Astrocyte (in vitro differentiated cells and primary cell): ENCODE measurements around the gene GDF7. TPM values are rescaled to one million over a fixed set of nuclear protein-coding genes. Genes with fewer than 3 reads are reported as not detected.
A peak's percentile ranks its signal among the peaks of the same experiment; 100 is the strongest.

Source experiments
- DNase-seq: peaks from one replicate; pipeline ENCODE4 v3.0.0-alpha.2; 2010; ENCODE audit warnings: low read depth
- FAIRE-seq: peaks from 2 replicates; lab custom pipeline; 2011; peaks lifted over from hg19 to GRCh38; lab: Jason Lieb, UNC
- H2AFZ ChIP-seq: 2 replicates; pipeline ENCODE4 v1.6.0; 2012; ENCODE audit warnings: low read depth, low read length, inconsistent platforms
- H3K27ac ChIP-seq: 2 replicates; pipeline ENCODE4 v1.5.1; 2011; ENCODE audit warnings: low read depth, low read length, inconsistent platforms
- H3K27me3 ChIP-seq: 2 replicates; pipeline ENCODE4 v1.6.0; 2011; ENCODE audit warnings: low read length, inconsistent platforms; ENCODE audit not compliant: insufficient read depth
- H3K36me3 ChIP-seq: 2 replicates; pipeline ENCODE4 v1.5.1; 2011; ENCODE audit warnings: low read length, inconsistent platforms; ENCODE audit not compliant: insufficient read depth
- H3K4me1 ChIP-seq: 2 replicates; pipeline ENCODE4 v1.5.1; 2011; ENCODE audit warnings: low read length, inconsistent platforms; ENCODE audit not compliant: insufficient read depth
- H3K4me2 ChIP-seq: 2 replicates; pipeline ENCODE4 v1.6.0; 2012; ENCODE audit warnings: low read length, inconsistent platforms
- H3K4me3 ChIP-seq: 2 replicates; pipeline ENCODE4 v1.5.1; 2011; ENCODE audit warnings: low read depth, mild to moderate bottlenecking, low read length, inconsistent platforms; ENCODE audit not compliant: insufficient read depth
- H3K79me2 ChIP-seq: 2 replicates; pipeline ENCODE4 v1.6.0; 2012; ENCODE audit warnings: mild to moderate bottlenecking, low read length, inconsistent platforms; ENCODE audit not compliant: insufficient read depth
- H3K9ac ChIP-seq: 2 replicates; pipeline ENCODE4 v1.6.0; 2012; ENCODE audit warnings: mild to moderate bottlenecking, low read length, inconsistent platforms
- H3K9me3 ChIP-seq: 2 replicates; pipeline ENCODE4 v1.5.1; 2012; ENCODE audit warnings: low read depth, mild to moderate bottlenecking, low read length, inconsistent platforms; ENCODE audit not compliant: insufficient read depth
- H4K20me1 ChIP-seq: 2 replicates; pipeline ENCODE4 v1.6.0; 2012; ENCODE audit warnings: low read length, inconsistent platforms; ENCODE audit not compliant: insufficient read depth
- H3K27ac Mint-ChIP-seq: one replicate; pipeline ENCODE4 v1.8.0; 2021; ENCODE audit warnings: mild to moderate bottlenecking, mixed read lengths; ENCODE audit not compliant: unreplicated experiment
- H3K27me3 Mint-ChIP-seq: one replicate; pipeline ENCODE4 v1.8.0; 2021; ENCODE audit warnings: low read depth, mixed read lengths; ENCODE audit not compliant: unreplicated experiment
- H3K36me3 Mint-ChIP-seq: one replicate; pipeline ENCODE4 v1.8.0; 2021; ENCODE audit warnings: low read depth, mixed read lengths; ENCODE audit not compliant: unreplicated experiment
- H3K4me1 Mint-ChIP-seq: one replicate; pipeline ENCODE4 v1.8.0; 2021; ENCODE audit warnings: low read depth, mixed read lengths; ENCODE audit not compliant: unreplicated experiment
- H3K4me3 Mint-ChIP-seq: one replicate; pipeline ENCODE4 v1.8.0; 2021; ENCODE audit warnings: mild to moderate bottlenecking, moderate library complexity, mixed read lengths; ENCODE audit not compliant: unreplicated experiment
- H3K9me3 Mint-ChIP-seq: one replicate; pipeline ENCODE4 v1.8.0; 2021; ENCODE audit warnings: mild to moderate bottlenecking, mixed read lengths; ENCODE audit not compliant: unreplicated experiment
- EZH2 ChIP-seq: IDR thresholded peaks from 2 replicates; pipeline ENCODE4 v1.6.1; 2012; ENCODE audit warnings: mild to moderate bottlenecking, low read length, inconsistent platforms; ENCODE audit not compliant: insufficient read depth
- total RNA-seq: library from RNA; stranded (reverse); gene quantifications from 2 replicates; pipeline ENCODE4 v1.2.1, GENCODE V29; 2021
- TF ChIP-seq, protein P1 (sequence below): IDR thresholded peaks from 2 replicates; pipeline ENCODE4 v1.5.1; 2011; ENCODE audit warnings: low read depth, mild to moderate bottlenecking, inconsistent platforms, low read length, moderate library complexity; ENCODE audit not compliant: insufficient read depth

The GDF7 gene
- total RNA-seq, 1 donor from 2014 or later, result 1.9 TPM

DNA sequence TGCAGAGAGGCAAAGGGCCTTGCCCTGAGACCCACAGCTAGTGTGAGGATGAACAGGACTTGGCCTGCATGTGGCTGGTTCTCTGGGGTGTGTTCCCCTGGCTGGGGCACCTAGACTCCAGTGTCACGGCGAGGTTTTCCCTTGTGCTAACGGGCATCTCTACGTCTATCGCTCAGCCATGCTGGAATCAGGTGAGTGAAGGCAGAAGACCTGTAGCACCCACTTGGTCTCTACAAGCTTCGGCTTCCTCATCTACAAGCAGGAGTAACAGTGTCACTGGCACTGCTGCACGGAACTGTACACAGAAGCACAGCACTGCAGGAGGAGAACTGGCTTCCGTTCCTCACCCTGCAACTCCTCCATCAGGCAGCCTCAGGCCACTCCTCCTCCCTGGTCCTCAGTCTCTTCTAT is 46.7 kb upstream of the GDF7 start:
- Histone ChIP-seq H4K20me1 (no peaks in the 10 kb centered on the region), H3K79me2 (no peaks in the 10 kb centered on the region), H3K9me3 (no peaks in the 10 kb centered on the region), H3K9ac (no peak overlapping the region), H3K27me3 (no peaks in the 10 kb centered on the region), H3K4me2 (no peak overlapping the region), H3K36me3 (no peaks in the 10 kb centered on the region), H3K27ac (no peak overlapping the region), H3K4me1 (peaks cover 15% of the 10 kb centered on the region), H3K4me3 (no peak overlapping the region), H2AFZ (no peak overlapping the region)
- H3K4me3 Mint-ChIP-seq, result no peak overlapping the region
- peaks cover 9% of the 10 kb centered on the region for H3K4me1 Mint-ChIP-seq
- H3K27ac Mint-ChIP-seq, result peak overlapping the region; percentile 31
- peaks cover 2% of the 10 kb centered on the region for H3K27me3 Mint-ChIP-seq
- no peak for TF ChIP-seq EZH2
- TF ChIP-seq, protein P1, sequence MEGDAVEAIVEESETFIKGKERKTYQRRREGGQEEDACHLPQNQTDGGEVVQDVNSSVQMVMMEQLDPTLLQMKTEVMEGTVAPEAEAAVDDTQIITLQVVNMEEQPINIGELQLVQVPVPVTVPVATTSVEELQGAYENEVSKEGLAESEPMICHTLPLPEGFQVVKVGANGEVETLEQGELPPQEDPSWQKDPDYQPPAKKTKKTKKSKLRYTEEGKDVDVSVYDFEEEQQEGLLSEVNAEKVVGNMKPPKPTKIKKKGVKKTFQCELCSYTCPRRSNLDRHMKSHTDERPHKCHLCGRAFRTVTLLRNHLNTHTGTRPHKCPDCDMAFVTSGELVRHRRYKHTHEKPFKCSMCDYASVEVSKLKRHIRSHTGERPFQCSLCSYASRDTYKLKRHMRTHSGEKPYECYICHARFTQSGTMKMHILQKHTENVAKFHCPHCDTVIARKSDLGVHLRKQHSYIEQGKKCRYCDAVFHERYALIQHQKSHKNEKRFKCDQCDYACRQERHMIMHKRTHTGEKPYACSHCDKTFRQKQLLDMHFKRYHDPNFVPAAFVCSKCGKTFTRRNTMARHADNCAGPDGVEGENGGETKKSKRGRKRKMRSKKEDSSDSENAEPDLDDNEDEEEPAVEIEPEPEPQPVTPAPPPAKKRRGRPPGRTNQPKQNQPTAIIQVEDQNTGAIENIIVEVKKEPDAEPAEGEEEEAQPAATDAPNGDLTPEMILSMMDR, result no peak
- FAIRE-seq, result no peak
- no peak for DNase-seq
- no peaks in the 10 kb centered on the region for H3K9me3 Mint-ChIP-seq
- H3K36me3 Mint-ChIP-seq, result peaks cover 12% of the 10 kb centered on the region

DNA sequence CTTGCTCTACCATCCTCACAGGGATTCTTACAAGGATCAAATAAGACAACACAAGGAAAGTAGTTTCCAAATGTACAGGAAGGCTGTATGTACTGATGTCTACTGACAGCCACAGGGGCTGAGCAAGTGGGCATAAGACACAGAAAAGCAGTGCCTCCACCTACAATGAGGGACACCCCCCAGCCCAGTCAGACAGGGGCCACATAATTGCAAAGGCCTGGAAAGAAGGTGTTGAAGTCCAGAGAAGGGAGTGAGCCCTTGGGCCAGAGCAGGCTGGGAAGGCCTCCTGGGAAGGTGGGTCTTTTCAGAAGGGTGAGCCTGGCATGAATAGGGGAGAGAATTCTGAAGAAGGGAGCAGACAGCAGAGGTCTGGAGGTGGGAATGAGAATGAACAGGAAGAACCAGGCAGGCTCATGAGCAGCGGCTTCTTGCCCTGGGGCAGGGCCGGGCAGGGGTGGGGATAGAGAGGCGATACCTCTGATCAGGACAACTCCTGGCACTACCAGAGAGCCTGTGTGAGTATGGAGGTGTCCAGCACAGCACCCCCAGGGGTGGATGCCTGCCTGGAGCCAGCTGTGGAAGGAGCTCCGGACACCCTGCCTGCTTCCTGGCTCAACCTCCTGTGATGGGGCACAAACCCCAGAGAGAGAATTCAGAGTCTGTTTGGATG is 46.1 kb upstream of the GDF7 start:
- Mint-ChIP-seq H3K27me3 (peaks cover 2% of the 10 kb centered on the region), H3K9me3 (no peaks in the 10 kb centered on the region), H3K4me3 (no peak overlapping the region), H3K36me3 (peaks cover 12% of the 10 kb centered on the region), H3K4me1 (peaks cover 9% of the 10 kb centered on the region), H3K27ac (peak overlapping the region; percentile 31)
- FAIRE-seq (no peak), DNase-seq (no peak)
- H3K79me2 ChIP-seq, result no peaks in the 10 kb centered on the region
- H3K27ac ChIP-seq, result no peak overlapping the region
- H3K9me3 ChIP-seq, result no peaks in the 10 kb centered on the region
- H3K4me2 ChIP-seq, result no peak overlapping the region
- no peaks in the 10 kb centered on the region for H3K36me3 ChIP-seq
- H3K27me3 ChIP-seq, result no peaks in the 10 kb centered on the region
- peaks cover 15% of the 10 kb centered on the region for H3K4me1 ChIP-seq
- no peaks in the 10 kb centered on the region for H4K20me1 ChIP-seq
- no peak overlapping the region for H2AFZ ChIP-seq
- TF ChIP-seq, protein P1, result no peak
- no peak for TF ChIP-seq EZH2
- H3K4me3 ChIP-seq, result no peak overlapping the region
- H3K9ac ChIP-seq, result no peak overlapping the region
